SIG-M5 treated with dmso at 0.1 percent for 504 hours (cell line): ENCODE measurements around the gene USP8.

ENCODE experiments used
- DNase-seq: peaks from one replicate; lab custom pipeline; 2025; ENCODE audit not compliant: unreplicated experiment; lab: John Stamatoyannopoulos, UW

Gene USP8

GRCh38 chr15:50531163-50531562 lies 107.0 kb downstream of the USP8 start:
- DNase-seq: no peak

- DNase-seq: no peak
Measured at GRCh38 chr15:50531766-50532165, 107.6 kb downstream of the USP8 start.

- DNase-seq: no peak
Measured at GRCh38 chr15:50542887-50543210, 118.6 kb downstream of the USP8 start.

- DNase-seq: no peak
Measured at GRCh38 chr15:50543556-50543955, 119.4 kb downstream of the USP8 start.

GRCh38 chr15:50544368-50544767 lies 120.2 kb downstream of the USP8 start:
- no peak for DNase-seq

GRCh38 chr15:50546566-50546965 lies 122.4 kb downstream of the USP8 start, which contains the start of gene USP50:
USP50 (minus strand) TSS chr15:50546666; CDS start chr15:50546525, 141 bp downstream.
- DNase-seq: no peak

- no peak for DNase-seq
Measured at GRCh38 chr15:50549326-50549725, 125.1 kb downstream of the USP8 start.

- DNase-seq: no peak
Measured at GRCh38 chr15:50552238-50552637, 128.0 kb downstream of the USP8 start.

- DNase-seq: no peak
Measured at GRCh38 chr15:50556642-50557371, 132.6 kb downstream of the USP8 start.

GRCh38 chr15:50558012-50558411 lies 133.8 kb downstream of the USP8 start:
- no peak for DNase-seq

- no peak for DNase-seq
Measured at GRCh38 chr15:50562735-50563640, 138.8 kb downstream of the USP8 start.

GRCh38 chr15:50563756-50564155 lies 139.6 kb downstream of the USP8 start:
- DNase-seq: no peak
